ENCODE measurements around the gene ITSN1.
"Not testable (repeated sequence)": the region's sequence is repeated elsewhere in the genome, so short reads cannot be mapped to it uniquely, and the experiment has no call there.

ITSN1 gene

DNA sequence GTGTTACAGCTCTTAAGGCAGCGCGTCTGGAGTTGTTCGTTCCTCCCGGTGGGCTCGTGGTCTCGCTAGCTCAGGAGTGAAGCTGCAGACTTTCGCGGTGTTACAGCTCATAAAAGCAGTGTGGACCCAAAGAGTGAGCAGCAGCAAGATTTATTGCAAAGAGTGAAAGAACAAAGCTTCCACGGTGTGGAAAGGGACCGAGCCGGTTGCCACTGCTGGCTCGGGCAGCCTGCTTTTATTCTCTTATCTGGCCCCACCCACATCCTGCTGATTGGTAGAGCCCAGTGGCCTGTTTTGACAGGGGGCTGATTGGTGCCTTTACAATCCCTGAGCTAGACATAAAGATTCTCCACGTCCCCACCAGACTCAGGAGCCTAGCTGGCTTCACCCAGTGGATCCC lies 225.6 kb downstream of the ITSN1 start:
- DNase-seq: not testable (repeated sequence)

DNA sequence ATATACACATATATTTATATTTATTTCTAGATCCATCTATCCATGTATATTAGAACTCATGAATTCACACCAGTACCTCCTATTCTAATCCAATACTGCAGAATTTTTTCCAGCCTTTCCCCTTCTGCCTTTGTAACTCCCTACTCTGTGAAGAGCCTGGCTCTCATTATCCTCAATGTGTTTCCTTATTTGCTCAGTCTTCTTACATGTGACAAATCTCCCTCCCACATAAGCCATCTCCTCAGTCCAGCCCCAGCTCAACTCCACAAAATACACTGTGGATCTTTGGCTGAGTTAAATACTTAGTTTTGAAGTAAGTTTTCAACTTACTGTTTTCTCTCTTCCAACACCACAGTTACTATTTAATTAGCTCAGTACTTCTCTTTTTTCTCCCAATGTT lies 227.6 kb downstream of the ITSN1 start:
- DNase-seq: no peak

DNA sequence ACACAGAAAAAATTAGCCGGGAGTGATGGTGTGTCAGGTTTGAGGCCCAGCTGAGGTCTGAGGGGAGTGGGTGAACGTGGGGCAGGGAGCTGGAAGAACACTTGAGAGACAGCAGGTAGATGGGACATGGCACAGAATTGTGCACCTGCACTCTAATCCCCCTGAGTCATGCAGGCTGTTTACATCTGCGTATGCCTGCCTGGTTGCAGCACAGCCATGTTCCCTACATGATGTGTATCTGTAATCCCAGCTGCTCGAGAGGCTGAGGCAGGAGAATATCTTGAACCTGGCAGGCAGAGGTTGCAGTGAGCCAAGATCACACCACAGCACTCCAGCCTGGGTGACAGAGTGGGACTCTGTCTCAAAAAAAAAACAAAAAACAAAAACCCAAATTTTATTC lies 228.5 kb downstream of the ITSN1 start:
- no peak for DNase-seq

DNA sequence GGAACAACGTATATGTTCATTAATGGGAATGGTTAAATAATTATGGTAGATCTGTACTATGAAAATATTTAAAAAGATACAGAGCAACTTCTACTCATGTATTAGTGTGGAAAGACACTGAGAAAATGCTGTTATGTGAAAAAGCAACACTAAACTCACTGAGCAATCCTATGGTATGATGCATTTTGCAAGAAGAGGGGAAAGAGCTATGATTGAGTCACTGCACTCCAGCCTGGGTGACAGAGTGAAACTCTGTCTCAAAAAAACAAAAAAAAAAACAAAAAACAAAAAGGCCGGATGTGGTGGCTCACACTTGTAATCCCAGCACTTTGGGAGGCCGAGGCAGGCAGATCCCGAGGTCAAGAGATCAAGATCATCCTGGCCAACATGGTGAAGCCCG lies 228.9 kb downstream of the ITSN1 start:
- DNase-seq: no peak

DNA sequence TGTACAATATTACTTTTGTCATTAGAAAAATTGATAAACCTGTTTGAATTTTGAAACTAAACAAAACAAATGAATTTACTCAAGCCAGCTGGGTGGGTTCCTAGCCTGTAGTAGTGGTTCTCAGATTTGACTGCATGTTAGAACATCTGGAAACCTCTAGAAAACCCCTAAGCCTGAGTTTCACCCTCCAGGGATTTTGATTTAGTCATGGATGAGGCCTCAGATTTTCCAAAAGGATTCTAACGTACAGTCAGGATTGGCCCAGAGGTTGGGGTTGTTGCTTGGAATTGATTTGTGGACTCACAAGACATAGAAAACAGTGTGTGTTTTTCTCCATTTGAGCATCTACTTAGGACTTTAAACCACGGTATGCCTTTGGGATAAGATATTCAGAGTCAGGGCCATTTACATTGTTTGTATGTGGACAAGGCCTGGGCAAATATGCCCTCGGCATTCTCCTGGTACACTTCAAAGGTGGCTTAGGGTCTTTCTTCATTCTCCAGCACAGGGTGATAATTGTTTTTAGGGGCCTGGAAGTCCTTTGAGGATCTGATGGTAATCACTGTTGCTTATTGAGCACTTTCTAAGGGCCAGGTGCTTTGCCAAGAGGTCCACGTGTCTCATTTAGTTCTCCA lies 230.7 kb downstream of the ITSN1 start:
- DNase-seq: no peak

DNA sequence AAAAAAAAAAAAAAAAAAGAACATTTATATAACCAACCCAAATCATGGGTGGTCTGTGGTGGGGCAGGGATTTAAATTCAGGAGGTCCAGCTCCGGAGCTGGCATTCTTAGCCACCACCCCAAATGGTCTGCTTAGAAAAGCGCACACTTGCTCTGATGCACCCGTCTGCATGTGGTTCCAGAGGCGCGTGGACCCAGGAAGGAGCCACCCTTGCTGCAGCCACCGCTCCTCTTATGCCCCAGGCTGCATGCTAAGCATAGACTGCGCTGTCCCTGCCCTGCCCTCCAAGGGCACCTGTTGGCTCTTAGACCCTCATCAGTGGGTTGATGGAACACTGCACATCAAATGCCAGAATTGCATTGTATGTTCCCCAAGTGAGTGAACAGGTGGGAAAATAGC lies 231.9 kb downstream of the ITSN1 start:
- no peak for DNase-seq

DNA sequence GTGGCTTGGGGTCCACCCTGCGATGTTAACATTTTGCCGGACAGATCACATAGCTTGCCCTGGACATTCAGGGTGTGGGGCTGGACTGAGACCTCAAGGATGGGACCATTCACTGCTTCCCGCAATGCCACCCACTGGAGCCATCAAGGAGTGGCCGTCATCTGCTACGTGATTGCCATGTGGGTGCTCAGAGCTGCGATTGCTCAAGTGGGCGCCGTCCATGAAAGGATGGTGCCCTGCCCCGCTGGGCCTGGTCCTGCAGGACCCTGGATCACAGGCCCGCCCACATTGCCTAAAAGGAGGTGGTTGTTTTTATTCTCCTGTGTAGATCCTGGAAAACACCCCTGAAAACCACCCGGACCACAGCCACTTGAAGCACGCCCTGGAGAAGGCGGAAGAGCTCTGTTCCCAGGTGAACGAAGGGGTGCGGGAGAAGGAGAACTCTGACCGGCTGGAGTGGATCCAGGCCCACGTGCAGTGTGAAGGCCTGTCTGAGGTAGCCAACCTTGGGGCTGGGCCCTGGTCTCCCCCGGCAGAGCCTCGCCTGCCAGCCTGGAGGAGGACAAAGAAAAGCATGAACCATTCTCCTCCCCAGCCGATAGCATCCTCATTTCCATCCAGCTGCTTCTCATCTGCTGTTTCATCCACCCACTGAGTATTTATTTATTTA lies 232.9 kb downstream of the ITSN1 start:
- no peak for DNase-seq

DNA sequence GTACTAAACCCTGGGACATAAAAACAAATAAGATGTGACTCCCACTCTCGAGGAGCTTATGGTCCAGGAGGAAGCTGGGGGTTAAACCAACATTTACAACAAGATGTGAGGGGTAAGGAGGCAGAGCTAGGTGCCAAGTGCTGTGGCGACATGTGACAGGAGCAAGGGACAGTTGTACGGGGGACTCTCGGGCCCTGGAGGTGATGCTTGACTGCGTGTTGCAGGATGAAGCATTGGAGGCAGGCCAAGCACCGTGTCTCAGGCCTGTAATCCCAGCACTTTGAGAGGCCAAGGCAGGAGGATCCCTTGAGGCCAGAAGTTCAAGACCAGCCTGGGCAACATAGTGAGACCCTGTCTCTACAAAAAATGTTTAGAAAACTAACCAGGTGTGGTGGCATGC lies 236.5 kb downstream of the ITSN1 start:
- DNase-seq: no peak

DNA sequence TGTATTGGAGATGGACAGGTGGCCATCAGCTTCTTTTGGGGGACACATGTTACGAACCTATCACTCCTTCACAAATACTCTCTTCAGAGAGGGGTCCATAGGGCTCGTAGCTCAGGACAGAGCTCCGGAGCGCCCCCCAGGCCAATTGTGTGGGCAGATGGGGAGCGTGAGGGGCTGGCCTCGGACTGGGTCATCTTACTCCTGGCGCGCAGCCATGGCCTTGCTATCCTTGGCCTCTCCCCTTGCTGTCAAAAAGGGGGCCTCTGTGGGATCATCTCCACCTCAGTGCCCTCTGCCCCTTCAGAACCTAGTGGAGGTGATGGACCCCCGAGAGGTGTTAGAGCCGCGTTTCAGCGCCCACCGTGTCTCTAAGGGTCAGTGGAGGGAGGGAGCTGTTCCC lies 238.3 kb downstream of the ITSN1 start:
- no peak for DNase-seq

DNA sequence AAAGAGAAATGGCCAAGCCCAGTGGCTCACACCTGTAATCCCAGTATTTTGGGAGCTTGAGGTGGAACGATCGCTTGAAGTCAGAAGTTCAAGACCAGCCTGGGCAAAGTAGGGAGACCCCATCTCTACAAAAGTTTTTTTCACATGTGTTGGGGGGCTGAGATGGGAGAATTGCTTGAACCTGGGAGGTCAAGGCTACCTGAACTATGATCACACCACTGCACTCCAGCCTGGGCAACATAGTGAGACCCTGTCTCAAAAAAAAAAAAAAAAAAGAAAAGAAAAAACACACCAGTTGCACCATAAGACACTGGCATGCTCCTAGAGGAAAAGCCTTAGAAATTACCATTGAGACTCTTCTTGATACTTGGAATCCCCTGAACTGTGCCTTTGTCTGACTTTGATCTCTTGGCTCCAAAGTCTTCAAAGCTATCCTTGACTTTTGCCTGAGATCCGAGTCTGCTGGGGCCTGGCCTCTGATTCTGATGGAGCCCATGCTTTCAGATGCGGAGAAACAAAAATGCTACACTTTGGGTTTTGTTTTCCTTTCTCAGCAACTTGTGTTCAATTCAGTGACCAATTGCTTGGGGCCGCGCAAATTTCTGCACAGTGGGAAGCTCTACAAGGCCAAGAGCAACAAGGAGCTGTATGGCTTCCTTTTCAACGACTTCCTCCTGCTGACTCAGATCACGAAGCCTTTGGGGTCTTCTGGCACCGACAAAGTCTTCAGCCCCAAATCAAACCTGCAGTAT lies 239.6 kb downstream of the ITSN1 start:
- DNase-seq: no peak

DNA sequence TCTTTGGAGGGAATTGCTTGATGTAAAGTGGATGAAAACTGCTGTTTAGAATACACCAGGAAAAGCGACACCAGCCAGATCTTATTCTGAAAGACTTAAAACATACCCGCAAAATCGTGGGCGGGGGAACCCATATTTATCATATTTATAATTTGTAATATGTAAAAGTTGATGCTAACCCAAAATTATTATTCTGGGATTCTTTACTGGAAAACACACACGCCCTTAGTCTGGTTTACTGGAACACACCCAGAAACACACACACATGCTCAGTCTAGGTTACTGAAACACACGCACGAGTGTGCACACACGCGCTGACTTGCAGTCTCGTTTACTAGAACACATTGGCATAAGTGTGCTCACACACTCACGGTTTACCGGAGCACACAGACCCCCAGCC lies 240.8 kb downstream of the ITSN1 start:
- DNase-seq: no peak

DNA sequence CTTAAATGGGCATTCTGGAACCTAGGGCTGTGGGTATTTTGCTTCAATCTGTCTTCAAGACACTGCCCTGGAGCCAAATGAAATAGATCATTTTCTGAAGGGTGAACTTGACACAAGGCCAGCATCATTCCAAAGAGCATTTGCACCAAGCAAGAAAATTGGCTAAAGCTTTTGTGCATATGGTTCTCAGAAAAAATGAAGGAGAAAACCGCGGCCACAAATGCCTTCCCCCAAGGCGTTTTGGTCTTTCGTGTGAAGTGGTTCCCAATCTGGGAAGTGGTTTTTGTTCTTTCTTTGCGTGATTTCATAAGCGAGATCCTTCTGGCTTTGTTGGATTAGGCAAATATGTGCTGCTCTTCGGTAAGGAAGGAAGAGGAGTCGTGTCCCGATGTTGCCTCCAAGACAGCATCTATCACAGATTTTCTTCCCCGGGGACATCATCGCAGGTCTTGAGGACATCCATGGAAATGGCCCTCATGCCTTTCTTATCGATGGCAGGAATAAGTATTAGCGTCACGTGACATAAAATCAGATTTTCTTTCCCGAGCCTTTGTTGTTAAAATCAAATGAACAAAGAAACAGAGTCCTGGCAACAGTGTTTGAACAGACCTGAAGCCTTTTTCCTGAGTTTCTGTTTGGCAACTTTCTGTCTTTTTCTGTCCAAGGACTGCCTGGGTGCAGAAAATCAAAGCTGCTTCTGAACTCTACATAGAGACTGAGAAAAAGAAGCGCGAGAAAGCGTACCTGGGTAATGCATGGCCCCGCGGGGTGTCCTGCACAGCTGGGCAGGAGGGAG lies 242.3 kb downstream of the ITSN1 start:
- DNase-seq: no peak

DNA sequence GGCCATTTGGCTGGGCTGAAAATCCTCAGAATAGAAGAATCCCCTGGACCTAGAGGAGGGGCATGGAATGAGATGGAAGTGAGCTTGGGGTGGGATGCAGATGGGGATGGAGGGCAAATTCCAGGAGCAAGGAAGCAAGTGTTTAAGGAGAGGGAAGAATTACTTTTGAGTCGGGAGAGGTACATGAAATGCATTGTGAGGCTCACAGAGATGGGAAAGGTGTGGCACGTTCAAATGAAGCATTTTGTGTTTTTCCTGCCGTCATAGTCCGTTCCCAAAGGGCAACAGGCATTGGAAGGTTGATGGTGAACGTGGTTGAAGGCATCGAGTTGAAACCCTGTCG lies 242.8 kb downstream of the ITSN1 start:
- DNase-seq: no peak

DNA sequence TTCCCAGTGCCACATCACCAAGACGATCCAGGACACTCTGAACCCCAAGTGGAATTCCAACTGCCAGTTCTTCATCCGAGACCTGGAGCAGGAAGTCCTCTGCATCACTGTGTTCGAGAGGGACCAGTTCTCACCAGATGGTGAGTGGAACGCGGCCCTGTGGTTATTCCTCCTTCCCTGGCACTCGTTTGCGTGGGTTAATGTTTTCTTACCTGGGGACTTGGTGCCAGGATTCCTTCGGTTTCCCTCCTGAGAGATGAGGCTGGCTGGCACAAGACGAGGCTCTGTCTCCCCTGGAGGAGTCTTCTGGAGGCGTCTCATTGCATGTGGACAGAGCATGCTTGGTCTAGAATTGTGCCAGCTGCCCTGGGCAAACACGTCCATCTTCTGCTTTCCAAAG lies 244.0 kb downstream of the ITSN1 start:
- DNase-seq: no peak

DNA sequence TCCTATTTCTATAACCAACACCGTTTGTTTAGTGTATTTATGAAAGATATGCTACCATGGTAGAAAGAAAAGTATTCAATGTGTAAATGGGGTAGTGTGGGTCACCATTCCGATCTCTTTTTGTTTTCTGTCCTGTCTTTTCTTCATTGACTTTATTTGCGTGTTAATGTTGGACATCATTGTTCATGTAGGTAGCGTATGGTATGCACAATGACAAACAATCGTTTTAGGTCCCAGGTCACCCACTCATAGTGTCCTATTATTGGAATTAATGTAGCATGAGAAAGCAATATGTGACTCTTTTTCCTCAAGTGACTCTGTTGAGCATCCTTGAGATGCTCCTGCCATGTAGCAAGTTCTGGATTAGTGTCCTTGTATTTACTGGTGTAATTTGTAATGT lies 247.9 kb downstream of the ITSN1 start:
- no peak for DNase-seq

DNA sequence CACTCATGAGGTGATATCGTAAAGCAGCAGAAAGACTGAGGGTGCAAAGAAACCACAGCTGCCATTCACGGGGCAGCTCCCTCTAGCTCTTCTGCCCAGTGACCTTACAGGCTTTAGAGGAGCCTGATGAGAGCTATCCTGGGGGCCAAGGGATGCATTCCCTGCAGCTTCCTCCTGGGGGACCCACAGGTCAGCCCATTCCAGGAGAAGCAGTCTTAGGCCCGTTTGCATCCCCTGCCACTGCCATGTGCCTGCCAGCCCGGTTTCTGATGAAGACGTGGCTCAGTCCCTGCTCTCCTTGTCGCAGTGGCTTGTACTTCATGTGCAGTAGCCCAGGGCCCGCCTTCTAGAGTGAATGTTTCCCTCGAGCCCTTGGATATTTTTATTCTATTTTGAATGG lies 250.6 kb downstream of the ITSN1 start:
- no peak for DNase-seq

DNA sequence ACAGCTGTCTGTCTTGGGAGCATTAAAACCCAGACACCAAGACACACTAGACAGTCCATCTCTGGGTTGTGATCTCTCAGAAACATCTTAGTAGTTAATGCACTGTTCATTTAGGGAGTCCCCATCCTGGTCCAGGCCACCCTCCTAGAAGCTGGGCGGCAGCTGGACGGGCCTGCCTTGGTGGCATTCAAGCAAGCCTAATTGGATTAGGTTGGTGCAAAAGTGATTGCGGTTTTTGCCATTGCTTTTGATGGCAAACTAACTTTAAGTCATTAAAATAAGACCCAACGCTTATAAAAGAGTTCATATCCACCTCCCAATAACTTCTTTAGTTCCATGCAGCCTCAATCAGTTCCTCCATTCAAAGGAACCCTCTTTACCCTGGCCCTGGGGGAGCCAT lies 251.6 kb downstream of the ITSN1 start:
- DNase-seq: no peak

DNA sequence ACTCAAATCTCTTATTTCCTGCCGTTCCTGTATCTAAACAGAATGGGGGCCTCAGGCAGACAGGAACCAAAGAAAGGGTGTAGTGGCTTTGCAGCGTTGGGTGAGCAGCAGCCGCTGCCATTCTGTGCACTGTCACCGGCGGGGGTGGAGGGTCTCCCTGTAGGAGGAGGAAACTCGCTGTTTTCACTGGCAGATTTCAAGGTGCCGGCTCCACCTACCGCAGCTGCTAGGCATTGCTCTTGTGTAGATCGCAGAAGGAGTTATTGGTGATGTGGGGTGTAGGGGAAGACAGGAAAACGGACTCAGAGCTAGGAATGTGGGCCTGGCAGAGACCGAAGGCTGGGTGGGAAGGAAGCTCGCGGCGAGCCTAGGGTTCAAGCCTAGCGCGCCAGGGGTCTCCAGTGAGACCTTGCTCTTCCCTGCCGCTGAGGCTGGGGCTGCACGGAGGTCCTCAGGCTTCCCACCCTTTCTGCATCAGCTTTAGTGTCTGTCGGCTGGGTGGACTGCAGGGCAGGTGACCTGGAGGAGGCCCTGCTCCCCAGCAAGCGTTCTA lies 252.5 kb downstream of the ITSN1 start:
- DNase-seq: peak; percentile 22 to 49

DNA sequence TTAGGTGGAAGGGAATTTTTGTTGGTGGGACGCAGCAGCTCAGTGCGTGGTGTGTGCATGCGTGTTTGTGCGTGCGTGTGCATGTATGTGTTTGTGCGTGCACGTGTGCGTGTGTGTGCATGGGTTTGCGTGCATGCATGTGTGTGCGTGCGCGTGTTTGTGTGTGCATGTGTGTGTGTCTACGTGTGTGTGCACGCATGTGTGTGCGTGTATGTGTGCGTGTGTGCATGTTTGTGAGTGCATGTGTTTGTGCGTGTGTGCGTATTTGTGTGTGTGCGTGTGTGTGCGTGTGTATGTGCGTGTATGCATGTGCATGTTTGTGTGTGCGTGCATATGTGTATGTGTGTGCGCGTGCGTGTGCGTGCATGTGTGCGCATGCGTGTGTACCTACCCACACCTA lies 253.1 kb downstream of the ITSN1 start:
- DNase-seq: no peak

DNA sequence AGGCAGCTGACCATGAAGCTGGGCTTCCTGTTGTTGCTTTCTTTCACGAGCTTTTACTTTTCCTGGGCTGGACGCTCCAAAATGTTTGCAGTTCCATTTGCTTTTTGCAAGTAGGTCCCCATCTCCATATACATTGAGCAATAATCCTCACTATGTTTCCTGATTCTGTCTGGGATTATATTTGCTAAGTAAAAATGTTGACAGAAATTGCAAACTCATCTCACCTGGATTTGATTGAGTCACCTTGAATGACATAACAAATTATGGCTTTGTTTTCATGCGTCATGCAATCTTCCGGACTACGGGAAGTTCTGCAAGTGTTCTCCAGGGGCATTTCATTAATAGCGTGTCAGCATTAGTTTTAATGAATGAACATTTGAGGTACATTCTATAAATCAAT lies 254.4 kb downstream of the ITSN1 start:
- DNase-seq: no peak

DNA sequence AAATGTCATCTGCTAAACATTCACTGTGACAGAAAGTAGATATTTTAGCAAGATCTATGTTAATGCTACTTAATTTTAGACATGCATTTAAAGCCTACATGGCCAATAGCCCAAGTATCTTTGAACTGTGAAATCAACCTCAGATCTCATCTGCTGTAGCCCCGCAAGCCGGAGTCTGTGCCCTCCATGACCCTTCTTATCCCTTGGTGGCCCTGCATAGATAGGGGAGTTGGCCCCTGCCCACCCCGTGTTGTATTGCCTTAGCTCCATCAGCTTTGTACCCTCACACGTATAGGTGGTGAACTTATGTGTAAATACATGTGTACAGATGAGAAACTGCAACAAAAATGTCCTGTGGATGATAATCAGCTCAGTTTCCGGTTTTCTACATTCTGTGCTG lies 254.8 kb downstream of the ITSN1 start:
- DNase-seq: no peak

DNA sequence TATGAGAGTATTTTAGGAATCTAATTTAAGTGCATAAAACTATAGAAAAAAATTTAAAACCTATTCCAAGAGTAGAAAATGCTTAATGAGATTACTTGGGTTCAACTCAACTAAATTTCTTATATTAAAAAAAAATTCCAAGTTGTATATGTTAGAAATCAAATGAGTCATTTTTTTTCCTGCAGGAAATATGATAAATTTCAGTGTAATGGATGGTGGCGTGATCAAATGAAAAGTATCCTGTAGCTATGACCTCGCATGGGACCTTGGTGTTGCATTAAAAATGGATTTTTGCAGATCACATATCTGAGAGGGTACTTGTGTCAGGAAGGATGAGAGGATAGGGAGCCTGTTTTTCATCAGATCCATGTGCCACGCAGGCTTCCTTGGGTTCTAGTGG lies 255.4 kb downstream of the ITSN1 start:
- DNase-seq: no peak

DNA sequence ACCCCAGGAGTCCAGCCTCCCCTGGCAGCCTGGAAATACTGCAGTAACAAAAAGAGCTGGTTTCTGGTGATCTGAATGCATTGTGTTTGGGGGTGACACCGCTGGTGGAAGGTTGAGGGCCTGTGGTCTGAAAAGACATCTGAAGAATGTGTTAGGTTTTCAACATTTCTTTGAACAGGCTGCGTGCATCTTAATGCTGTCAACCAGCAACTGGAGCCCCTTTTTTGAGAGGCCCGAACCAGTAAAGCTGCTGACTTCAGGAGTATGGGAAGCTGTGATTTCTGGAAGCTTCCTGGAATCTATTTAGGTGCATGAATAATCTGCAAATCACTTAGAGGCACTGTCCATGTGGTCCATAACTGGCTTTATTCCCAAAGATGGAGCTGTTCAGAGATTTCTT lies 256.3 kb downstream of the ITSN1 start:
- DNase-seq: no peak

Measured in AML-193 (cell line).